GM19468 (cell line): ENCODE results near the gene CKAP2L.

Experiments
- ATAC-seq: cut with Tn5 transposase; IDR thresholded peaks from one replicate; pipeline ENCODE4 v1.9.1; 2021; ENCODE audit warnings: mild to moderate bottlenecking, moderate library complexity, moderate number of reproducible peaks; ENCODE audit not compliant: unreplicated experiment; ENCODE audit errors: extremely low read depth

The CKAP2L gene

GRCh38 chr2:112764071-112765044, at the start of gene CKAP2L:
TSS of gene CKAP2L (minus strand) at chr2:112764609. CDS start at chr2:112764598, 11 bp downstream.
- peak; percentile 98 for ATAC-seq

GRCh38 chr2:112813280-112813966, 49.0 kb upstream of the CKAP2L start:
- no peak for ATAC-seq

- no peak for ATAC-seq
Measured at GRCh38 chr2:112812318-112813267, 48.2 kb upstream of the CKAP2L start.

GRCh38 chr2:112811841-112812306, 47.5 kb upstream of the CKAP2L start:
- ATAC-seq: no peak

GRCh38 chr2:112811276-112811831, 46.9 kb upstream of the CKAP2L start:
- no peak for ATAC-seq

- ATAC-seq: no peak
Measured at GRCh38 chr2:112809112-112809511, 44.7 kb upstream of the CKAP2L start.

GRCh38 chr2:112807233-112807807, 42.9 kb upstream of the CKAP2L start:
- no peak for ATAC-seq

- ATAC-seq: no peak
Measured at GRCh38 chr2:112805542-112805941, 41.1 kb upstream of the CKAP2L start.

- no peak for ATAC-seq
Measured at GRCh38 chr2:112803691-112804521, 39.5 kb upstream of the CKAP2L start.

GRCh38 chr2:112800881-112801583, 36.6 kb upstream of the CKAP2L start:
- ATAC-seq: no peak

- no peak for ATAC-seq
Measured at GRCh38 chr2:112798979-112799975, 34.9 kb upstream of the CKAP2L start.

- no peak for ATAC-seq
Measured at GRCh38 chr2:112796486-112796885, 32.1 kb upstream of the CKAP2L start.

- no peak for ATAC-seq
Measured at GRCh38 chr2:112795774-112796173, 31.4 kb upstream of the CKAP2L start.

GRCh38 chr2:112794841-112795240, 30.4 kb upstream of the CKAP2L start:
- ATAC-seq: no peak

GRCh38 chr2:112794131-112794733, 29.8 kb upstream of the CKAP2L start:
- ATAC-seq: peak; percentile 54

GRCh38 chr2:112793449-112793978, 29.1 kb upstream of the CKAP2L start:
- peak; percentile 24 for ATAC-seq
